HepG2 (cell line): ENCODE results near the gene XCR1.

Source experiments
- EZH2 ChIP-seq: conservative IDR thresholded peaks from 2 replicates; pipeline ENCODE4 v1.6.1; 2012; ENCODE audit warnings: mild to moderate bottlenecking, low read depth, low read length, moderate library complexity
- FOSL1 ChIP-seq: sonication (generic); formaldehyde crosslinking; IDR thresholded peaks from 2 replicates; pipeline ENCODE4 v1.9.0; 2021; ENCODE audit warnings: missing genetic modification reagents, borderline replicate concordance
- POLR2A ChIP-seq, 2 experiments: IDR thresholded peaks; 2 replicates each; pipeline ENCODE4 v1.6.1; 2011; ENCODE audit warnings: low read depth in 2 of 2, low read length in 2 of 2, mild to moderate bottlenecking in 1 of 2, moderate library complexity in 1 of 2; ENCODE audit not compliant: insufficient read depth in 1 of 2
- SOX5 ChIP-seq: IDR thresholded peaks from 2 replicates; pipeline ENCODE4 v1.6.1; 2016; ENCODE audit warnings: borderline replicate concordance
- ZFP62 ChIP-seq: sonication (generic); formaldehyde crosslinking; IDR thresholded peaks from 2 replicates; pipeline ENCODE4 v1.4.0; 2020; ENCODE audit warnings: missing genetic modification reagents
- ZNF17 ChIP-seq: sonication (generic); formaldehyde crosslinking; IDR thresholded peaks from 2 replicates; pipeline ENCODE4 v1.5.0; 2020; ENCODE audit warnings: mild to moderate bottlenecking, missing genetic modification reagents
- ZNF569 ChIP-seq: sonication (generic); formaldehyde crosslinking; IDR thresholded peaks from 2 replicates; pipeline ENCODE4 v1.5.0; 2020; ENCODE audit warnings: mild to moderate bottlenecking, missing genetic modification reagents, moderate library complexity, borderline replicate concordance

- TF ChIP-seq ZNF569 (CRISPR knock-in tag) (no peak), ZNF17 (CRISPR knock-in tag) (no peak), SOX5 (CRISPR knock-in tag) (no peak), FOSL1 (CRISPR knock-in tag) (no peak), EZH2 (no peak), ZFP62 (CRISPR knock-in tag) (no peak), POLR2A (IDR thresholded peaks at IDR 0.05; ENCODE audit: insufficient read depth in 1 of 2, low read depth in 2 of 2, low read length in 2 of 2) (no peak)
Measured at GRCh38 chr3:46031269-46031668, 4.0 kb upstream of the XCR1 start.
